ENCODE data around the gene ZNF536. TPM values are rescaled to one million over a fixed set of nuclear protein-coding genes. Genes with fewer than 3 reads are reported as not detected.

Gene ZNF536
- polyA plus RNA-seq, 1 of the 3 experiments (the other 2 are of a cell fraction) = 0.41 TPM

- H3K9ac ChIP-seq = no peak overlapping the region
- no peak for DNase-seq
- H3K27ac ChIP-seq (ENCODE audit: low read depth in 2 of 2, low read length in 1 of 2) = no peak overlapping the region; a peak in 1 of 4 replicates
- no peaks in the 10 kb centered on the region for H3F3A ChIP-seq (replicated peaks; ENCODE audit: insufficient read depth)
- H3K4me2 ChIP-seq = no peak overlapping the region
- H4K20me1 ChIP-seq (ENCODE audit: insufficient read depth) = no peaks in the 10 kb centered on the region
- no peaks in the 10 kb centered on the region for H3K79me2 ChIP-seq (ENCODE audit: insufficient read depth)
- TF ChIP-seq SIN3A (IDR thresholded peaks at IDR 0.05; ENCODE audit: borderline replicate concordance, low read depth, low read length) (no peak), FOXM1 (IDR thresholded peaks at IDR 0.05; ENCODE audit: low read depth) (no peak), JUND (IDR thresholded peaks at IDR 0.05) (no peak), RXRA (IDR thresholded peaks at IDR 0.05; ENCODE audit: borderline replicate concordance, low read depth) (no peak), CHD2 (IDR thresholded peaks at IDR 0.05; ENCODE audit: low read length, partially characterized antibody) (no peak), TEAD4 (IDR thresholded peaks at IDR 0.05; ENCODE audit: borderline replicate concordance, insufficient read depth) (no peak), NRF1 (IDR thresholded peaks at IDR 0.05; ENCODE audit: low read depth, low read length) (no peak), RFX5 (IDR thresholded peaks at IDR 0.05; ENCODE audit: low read length) (no peak), RAD21 (IDR thresholded peaks at IDR 0.05; ENCODE audit: low read length) (no peak), NFIC (IDR thresholded peaks at IDR 0.05; ENCODE audit: borderline replicate concordance) (no peak), POLR2AphosphoS5 (IDR thresholded peaks at IDR 0.05; ENCODE audit: low read depth, low read length) (no peak), MEF2A (IDR thresholded peaks at IDR 0.05; ENCODE audit: borderline replicate concordance, low read depth) (no peak), IRF3 (IDR thresholded peaks at IDR 0.05; ENCODE audit: low read depth, low read length) (no peak)
- TF ChIP-seq, protein P1, sequence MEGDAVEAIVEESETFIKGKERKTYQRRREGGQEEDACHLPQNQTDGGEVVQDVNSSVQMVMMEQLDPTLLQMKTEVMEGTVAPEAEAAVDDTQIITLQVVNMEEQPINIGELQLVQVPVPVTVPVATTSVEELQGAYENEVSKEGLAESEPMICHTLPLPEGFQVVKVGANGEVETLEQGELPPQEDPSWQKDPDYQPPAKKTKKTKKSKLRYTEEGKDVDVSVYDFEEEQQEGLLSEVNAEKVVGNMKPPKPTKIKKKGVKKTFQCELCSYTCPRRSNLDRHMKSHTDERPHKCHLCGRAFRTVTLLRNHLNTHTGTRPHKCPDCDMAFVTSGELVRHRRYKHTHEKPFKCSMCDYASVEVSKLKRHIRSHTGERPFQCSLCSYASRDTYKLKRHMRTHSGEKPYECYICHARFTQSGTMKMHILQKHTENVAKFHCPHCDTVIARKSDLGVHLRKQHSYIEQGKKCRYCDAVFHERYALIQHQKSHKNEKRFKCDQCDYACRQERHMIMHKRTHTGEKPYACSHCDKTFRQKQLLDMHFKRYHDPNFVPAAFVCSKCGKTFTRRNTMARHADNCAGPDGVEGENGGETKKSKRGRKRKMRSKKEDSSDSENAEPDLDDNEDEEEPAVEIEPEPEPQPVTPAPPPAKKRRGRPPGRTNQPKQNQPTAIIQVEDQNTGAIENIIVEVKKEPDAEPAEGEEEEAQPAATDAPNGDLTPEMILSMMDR (IDR thresholded peaks at IDR 0.05) = no peak
- TF ChIP-seq, protein P2, sequence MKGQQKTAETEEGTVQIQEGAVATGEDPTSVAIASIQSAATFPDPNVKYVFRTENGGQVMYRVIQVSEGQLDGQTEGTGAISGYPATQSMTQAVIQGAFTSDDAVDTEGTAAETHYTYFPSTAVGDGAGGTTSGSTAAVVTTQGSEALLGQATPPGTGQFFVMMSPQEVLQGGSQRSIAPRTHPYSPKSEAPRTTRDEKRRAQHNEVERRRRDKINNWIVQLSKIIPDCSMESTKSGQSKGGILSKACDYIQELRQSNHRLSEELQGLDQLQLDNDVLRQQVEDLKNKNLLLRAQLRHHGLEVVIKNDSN (IDR thresholded peaks at IDR 0.05; ENCODE audit: borderline replicate concordance, low read depth) = no peak
- TF ChIP-seq, protein P3, sequence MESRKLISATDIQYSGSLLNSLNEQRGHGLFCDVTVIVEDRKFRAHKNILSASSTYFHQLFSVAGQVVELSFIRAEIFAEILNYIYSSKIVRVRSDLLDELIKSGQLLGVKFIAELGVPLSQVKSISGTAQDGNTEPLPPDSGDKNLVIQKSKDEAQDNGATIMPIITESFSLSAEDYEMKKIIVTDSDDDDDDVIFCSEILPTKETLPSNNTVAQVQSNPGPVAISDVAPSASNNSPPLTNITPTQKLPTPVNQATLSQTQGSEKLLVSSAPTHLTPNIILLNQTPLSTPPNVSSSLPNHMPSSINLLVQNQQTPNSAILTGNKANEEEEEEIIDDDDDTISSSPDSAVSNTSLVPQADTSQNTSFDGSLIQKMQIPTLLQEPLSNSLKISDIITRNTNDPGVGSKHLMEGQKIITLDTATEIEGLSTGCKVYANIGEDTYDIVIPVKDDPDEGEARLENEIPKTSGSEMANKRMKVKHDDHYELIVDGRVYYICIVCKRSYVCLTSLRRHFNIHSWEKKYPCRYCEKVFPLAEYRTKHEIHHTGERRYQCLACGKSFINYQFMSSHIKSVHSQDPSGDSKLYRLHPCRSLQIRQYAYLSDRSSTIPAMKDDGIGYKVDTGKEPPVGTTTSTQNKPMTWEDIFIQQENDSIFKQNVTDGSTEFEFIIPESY (IDR thresholded peaks at IDR 0.05; ENCODE audit: borderline replicate concordance, low read depth) = no peak
- TF ChIP-seq, protein P4, sequence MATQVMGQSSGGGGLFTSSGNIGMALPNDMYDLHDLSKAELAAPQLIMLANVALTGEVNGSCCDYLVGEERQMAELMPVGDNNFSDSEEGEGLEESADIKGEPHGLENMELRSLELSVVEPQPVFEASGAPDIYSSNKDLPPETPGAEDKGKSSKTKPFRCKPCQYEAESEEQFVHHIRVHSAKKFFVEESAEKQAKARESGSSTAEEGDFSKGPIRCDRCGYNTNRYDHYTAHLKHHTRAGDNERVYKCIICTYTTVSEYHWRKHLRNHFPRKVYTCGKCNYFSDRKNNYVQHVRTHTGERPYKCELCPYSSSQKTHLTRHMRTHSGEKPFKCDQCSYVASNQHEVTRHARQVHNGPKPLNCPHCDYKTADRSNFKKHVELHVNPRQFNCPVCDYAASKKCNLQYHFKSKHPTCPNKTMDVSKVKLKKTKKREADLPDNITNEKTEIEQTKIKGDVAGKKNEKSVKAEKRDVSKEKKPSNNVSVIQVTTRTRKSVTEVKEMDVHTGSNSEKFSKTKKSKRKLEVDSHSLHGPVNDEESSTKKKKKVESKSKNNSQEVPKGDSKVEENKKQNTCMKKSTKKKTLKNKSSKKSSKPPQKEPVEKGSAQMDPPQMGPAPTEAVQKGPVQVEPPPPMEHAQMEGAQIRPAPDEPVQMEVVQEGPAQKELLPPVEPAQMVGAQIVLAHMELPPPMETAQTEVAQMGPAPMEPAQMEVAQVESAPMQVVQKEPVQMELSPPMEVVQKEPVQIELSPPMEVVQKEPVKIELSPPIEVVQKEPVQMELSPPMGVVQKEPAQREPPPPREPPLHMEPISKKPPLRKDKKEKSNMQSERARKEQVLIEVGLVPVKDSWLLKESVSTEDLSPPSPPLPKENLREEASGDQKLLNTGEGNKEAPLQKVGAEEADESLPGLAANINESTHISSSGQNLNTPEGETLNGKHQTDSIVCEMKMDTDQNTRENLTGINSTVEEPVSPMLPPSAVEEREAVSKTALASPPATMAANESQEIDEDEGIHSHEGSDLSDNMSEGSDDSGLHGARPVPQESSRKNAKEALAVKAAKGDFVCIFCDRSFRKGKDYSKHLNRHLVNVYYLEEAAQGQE (IDR thresholded peaks at IDR 0.05; ENCODE audit: low read depth, low read length) = no peak
- TF ChIP-seq, protein P5, sequence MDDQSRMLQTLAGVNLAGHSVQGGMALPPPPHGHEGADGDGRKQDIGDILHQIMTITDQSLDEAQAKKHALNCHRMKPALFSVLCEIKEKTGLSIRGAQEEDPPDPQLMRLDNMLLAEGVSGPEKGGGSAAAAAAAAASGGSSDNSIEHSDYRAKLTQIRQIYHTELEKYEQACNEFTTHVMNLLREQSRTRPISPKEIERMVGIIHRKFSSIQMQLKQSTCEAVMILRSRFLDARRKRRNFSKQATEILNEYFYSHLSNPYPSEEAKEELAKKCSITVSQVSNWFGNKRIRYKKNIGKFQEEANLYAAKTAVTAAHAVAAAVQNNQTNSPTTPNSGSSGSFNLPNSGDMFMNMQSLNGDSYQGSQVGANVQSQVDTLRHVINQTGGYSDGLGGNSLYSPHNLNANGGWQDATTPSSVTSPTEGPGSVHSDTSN (IDR thresholded peaks at IDR 0.05) = no peak
- ChIA-PET POLR2A (no interaction called here), CTCF (interaction anchor here (1.5 kb wide), 1 partner anchor 10 kb away, joined by 3 read pairs; no protein-coding TSS in a partner anchor)
- 38% methylated on average over 8 of the region's 9 CpGs for WGBS (ENCODE audit: low lambda C conversion rate)
- no peaks in the 10 kb centered on the region for H3K9me2 ChIP-seq
- H3K27me3 ChIP-seq (ENCODE audit: insufficient read depth) = no peaks in the 10 kb centered on the region
- no peaks in the 10 kb centered on the region for H3K9me3 ChIP-seq
- H3K4me3 ChIP-seq (ENCODE audit: low read depth in 2 of 2, low read length in 1 of 2) = no peak overlapping the region
- H3K36me3 ChIP-seq (replicated peaks in 1 of 2; ENCODE audit: control insufficient read depth in 1 of 2, insufficient read depth in 2 of 2, low read length in 1 of 2) = no peaks in the 10 kb centered on the region
- no peak overlapping the region for H2AFZ ChIP-seq (ENCODE audit: low read depth)
- H3K4me1 ChIP-seq (ENCODE audit: control insufficient read depth in 1 of 2, insufficient read depth in 2 of 2, low read depth in 1 of 2, low read length in 1 of 2) = peaks cover 0 to 10% of the 10 kb centered on the region in 2 experiments; a peak in 1 of 4 replicates
Observed at GRCh38 chr19:30535011-30535410, 162.8 kb downstream of the ZNF536 start.
